Suprapubic skin (tissue), 4 donors: ENCODE measurements around the gene HPDL.

Experiments used
- CTCF ChIP-seq, 2 donors: fragments of 200-600 bp in 1 of 2; fragments of 450-650 bp in 1 of 2; sonication (generic) in 1 of 2; IDR thresholded peaks; one replicate each; pipeline ENCODE4 v1.5.1; 2016 to 2019; ENCODE audit warnings: antibody characterized with exemption in 2 of 2, mild to moderate bottlenecking in 1 of 2, moderate library complexity in 1 of 2
- EP300 ChIP-seq: sonication (generic); formaldehyde crosslinking; IDR thresholded peaks from one replicate; pipeline ENCODE4 v1.6.1; 2017; ENCODE audit warnings: antibody characterized with exemption
- POLR2A ChIP-seq, 2 donors: fragments of 450-650 bp; IDR thresholded peaks; one replicate each; pipeline ENCODE4 v1.6.1; 2017; ENCODE audit warnings: antibody characterized with exemption in 2 of 2, mild to moderate bottlenecking in 2 of 2, moderate library complexity in 2 of 2
- POLR2AphosphoS5 ChIP-seq, 3 donors: sonication (generic); formaldehyde crosslinking; IDR thresholded peaks; one replicate each; pipeline ENCODE4 v1.6.1; 2017; ENCODE audit warnings: antibody characterized with exemption in 3 of 3

- TF ChIP-seq CTCF (IDR thresholded peaks at IDR 0.05) = no peak
- no peak for TF ChIP-seq POLR2A (IDR thresholded peaks at IDR 0.05)
- TF ChIP-seq POLR2AphosphoS5 (IDR thresholded peaks at IDR 0.05) = no peak
- TF ChIP-seq EP300 = no peak
These were observed 21.9 kb downstream of the HPDL start for GRCh38 chr1:45348609-45348965.
